ENCODE measurements around the gene CYTH2. TPM values are rescaled to one million over a fixed set of nuclear protein-coding genes. Genes with fewer than 3 reads are reported as not detected.

CYTH2 gene
- total and polyA plus RNA-seq, 2 experiments from 2014 or later, result 41.1 to 60.4 TPM

GRCh38 chr19:48509467-48510194 is 40.5 kb downstream of the CYTH2 start (continued):
- TF ChIP-seq ZNF462 (CRISPR knock-in tag; IDR thresholded peaks at IDR 0.05), result no peak
- no peak for TF ChIP-seq CTCF (conservative IDR thresholded peaks at IDR 0.05; ENCODE audit: low read depth in 2 of 2)

- H3K4me3 ChIP-seq, result peak overlapping the region; percentile 86
- Mint-ChIP-seq H3K4me1 (peaks cover 17% of the 10 kb centered on the region), H3K27me3 (ENCODE audit: insufficient read depth, low read depth, poor library complexity) (peaks cover 22% of the 10 kb centered on the region), H3K27ac (0 out of 2 replicates have a peak overlapping the region, but pooled peaks have one; percentile 34), H3K36me3 (ENCODE audit: low read depth) (peaks cover 5% of the 10 kb centered on the region; the same call in 2 of the 3 replicates), H3K9me3 (no peaks in the 10 kb centered on the region), H3K4me3 (peak overlapping the region; percentile 83)
- TF ChIP-seq CREB1 (CRISPR knock-in tag; IDR thresholded peaks at IDR 0.05; ENCODE audit: low read depth) (0 out of 2 replicates have a peak, but pooled peaks have one; percentile 16), NANOG (IDR thresholded peaks at IDR 0.05; ENCODE audit: borderline replicate concordance) (no peak), POLR2AphosphoS5 (IDR thresholded peaks at IDR 0.05; ENCODE audit: low read depth) (no peak), JUNB (IDR thresholded peaks at IDR 0.05; ENCODE audit: unreplicated experiment) (no peak), ETS1 (IDR thresholded peaks at IDR 0.05) (peak; percentile 95)
- ATAC-seq (peak; percentile 49), DNase-seq (ENCODE audit: low spot score) (peak; percentile 92)
- no peaks in the 10 kb centered on the region for H3K79me2 ChIP-seq (replicated peaks; ENCODE audit: insufficient read depth)
- no peaks in the 10 kb centered on the region for H3K36me3 ChIP-seq (ENCODE audit: insufficient read depth)
- peaks cover 11% of the 10 kb centered on the region for H3K27me3 ChIP-seq (ENCODE audit: insufficient read depth)
- H2AFZ ChIP-seq, result peak overlapping the region; percentile 96
- H3F3A ChIP-seq (replicated peaks; ENCODE audit: low read depth), result peaks cover 9% of the 10 kb centered on the region; the same call in 1 of the 2 replicates
- peak overlapping the region; percentile 99 for H3K4me2 ChIP-seq
- H4K20me1 ChIP-seq (replicated peaks; ENCODE audit: insufficient read depth), result no peaks in the 10 kb centered on the region
- no peak overlapping the region for H3K27ac ChIP-seq (ENCODE audit: low read depth)
- H3K9me2 ChIP-seq (ENCODE audit: insufficient read depth), result no peaks in the 10 kb centered on the region
- H3K4me1 ChIP-seq (ENCODE audit: insufficient read depth), result no peaks in the 10 kb centered on the region
Observed at GRCh38 chr19:48510421-48511268, 41.5 kb downstream of the CYTH2 start.

All from GM23338 (cell line).